Measurements from ENCODE around the gene NFILZ.

DNA sequence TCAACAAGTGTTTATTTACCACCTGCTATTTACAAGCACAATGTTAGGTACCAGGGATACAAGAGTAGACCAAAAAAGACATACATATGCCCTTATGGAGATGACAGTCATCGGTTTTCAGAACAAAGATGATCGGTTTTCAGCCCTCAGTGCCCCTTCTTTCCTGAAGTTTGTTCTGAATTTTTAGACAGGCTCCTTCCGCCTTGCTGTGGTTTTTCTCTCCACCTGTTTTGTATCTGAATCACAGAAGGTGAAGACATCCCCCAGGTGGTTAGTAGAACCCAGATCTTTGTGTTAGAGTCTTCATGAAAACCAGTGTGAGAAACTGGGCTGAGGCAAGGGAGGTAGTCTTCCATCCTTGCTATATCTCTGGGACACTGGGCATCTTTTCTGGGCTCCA is 44.6 kb downstream of the NFILZ start:
- TF ChIP-seq PPARA (CRISPR knock-in tag; IDR thresholded peaks at IDR 0.05; ENCODE audit: borderline replicate concordance) (no peak), ZFP30 (CRISPR knock-in tag; IDR thresholded peaks at IDR 0.05) (no peak), ZNF565 (CRISPR knock-in tag; conservative IDR thresholded peaks at IDR 0.05; ENCODE audit: low read depth) (no peak), TCF4 (CRISPR knock-in tag; IDR thresholded peaks at IDR 0.05; ENCODE audit: borderline replicate concordance) (no peak), TOX (CRISPR knock-in tag; IDR thresholded peaks at IDR 0.05; ENCODE audit: borderline replicate concordance) (no peak)
- TF ChIP-seq, protein P1, sequence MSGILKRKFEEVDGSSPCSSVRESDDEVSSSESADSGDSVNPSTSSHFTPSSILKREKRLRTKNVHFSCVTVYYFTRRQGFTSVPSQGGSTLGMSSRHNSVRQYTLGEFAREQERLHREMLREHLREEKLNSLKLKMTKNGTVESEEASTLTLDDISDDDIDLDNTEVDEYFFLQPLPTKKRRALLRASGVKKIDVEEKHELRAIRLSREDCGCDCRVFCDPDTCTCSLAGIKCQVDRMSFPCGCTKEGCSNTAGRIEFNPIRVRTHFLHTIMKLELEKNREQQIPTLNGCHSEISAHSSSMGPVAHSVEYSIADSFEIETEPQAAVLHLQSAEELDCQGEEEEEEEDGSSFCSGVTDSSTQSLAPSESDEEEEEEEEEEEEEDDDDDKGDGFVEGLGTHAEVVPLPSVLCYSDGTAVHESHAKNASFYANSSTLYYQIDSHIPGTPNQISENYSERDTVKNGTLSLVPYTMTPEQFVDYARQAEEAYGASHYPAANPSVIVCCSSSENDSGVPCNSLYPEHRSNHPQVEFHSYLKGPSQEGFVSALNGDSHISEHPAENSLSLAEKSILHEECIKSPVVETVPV (CRISPR knock-in tag; IDR thresholded peaks at IDR 0.05), result no peak
- TF ChIP-seq, protein P2, sequence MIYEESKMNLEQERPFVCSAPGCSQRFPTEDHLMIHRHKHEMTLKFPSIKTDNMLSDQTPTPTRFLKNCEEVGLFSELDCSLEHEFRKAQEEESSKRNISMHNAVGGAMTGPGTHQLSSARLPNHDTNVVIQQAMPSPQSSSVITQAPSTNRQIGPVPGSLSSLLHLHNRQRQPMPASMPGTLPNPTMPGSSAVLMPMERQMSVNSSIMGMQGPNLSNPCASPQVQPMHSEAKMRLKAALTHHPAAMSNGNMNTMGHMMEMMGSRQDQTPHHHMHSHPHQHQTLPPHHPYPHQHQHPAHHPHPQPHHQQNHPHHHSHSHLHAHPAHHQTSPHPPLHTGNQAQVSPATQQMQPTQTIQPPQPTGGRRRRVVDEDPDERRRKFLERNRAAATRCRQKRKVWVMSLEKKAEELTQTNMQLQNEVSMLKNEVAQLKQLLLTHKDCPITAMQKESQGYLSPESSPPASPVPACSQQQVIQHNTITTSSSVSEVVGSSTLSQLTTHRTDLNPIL (CRISPR knock-in tag; IDR thresholded peaks at IDR 0.05; ENCODE audit: low read depth), result no peak
- TF ChIP-seq, protein P3, sequence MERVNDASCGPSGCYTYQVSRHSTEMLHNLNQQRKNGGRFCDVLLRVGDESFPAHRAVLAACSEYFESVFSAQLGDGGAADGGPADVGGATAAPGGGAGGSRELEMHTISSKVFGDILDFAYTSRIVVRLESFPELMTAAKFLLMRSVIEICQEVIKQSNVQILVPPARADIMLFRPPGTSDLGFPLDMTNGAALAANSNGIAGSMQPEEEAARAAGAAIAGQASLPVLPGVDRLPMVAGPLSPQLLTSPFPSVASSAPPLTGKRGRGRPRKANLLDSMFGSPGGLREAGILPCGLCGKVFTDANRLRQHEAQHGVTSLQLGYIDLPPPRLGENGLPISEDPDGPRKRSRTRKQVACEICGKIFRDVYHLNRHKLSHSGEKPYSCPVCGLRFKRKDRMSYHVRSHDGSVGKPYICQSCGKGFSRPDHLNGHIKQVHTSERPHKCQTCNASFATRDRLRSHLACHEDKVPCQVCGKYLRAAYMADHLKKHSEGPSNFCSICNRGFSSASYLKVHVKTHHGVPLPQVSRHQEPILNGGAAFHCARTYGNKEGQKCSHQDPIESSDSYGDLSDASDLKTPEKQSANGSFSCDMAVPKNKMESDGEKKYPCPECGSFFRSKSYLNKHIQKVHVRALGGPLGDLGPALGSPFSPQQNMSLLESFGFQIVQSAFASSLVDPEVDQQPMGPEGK (CRISPR knock-in tag; IDR thresholded peaks at IDR 0.05; ENCODE audit: borderline replicate concordance), result no peak
- TF ChIP-seq, protein P4, sequence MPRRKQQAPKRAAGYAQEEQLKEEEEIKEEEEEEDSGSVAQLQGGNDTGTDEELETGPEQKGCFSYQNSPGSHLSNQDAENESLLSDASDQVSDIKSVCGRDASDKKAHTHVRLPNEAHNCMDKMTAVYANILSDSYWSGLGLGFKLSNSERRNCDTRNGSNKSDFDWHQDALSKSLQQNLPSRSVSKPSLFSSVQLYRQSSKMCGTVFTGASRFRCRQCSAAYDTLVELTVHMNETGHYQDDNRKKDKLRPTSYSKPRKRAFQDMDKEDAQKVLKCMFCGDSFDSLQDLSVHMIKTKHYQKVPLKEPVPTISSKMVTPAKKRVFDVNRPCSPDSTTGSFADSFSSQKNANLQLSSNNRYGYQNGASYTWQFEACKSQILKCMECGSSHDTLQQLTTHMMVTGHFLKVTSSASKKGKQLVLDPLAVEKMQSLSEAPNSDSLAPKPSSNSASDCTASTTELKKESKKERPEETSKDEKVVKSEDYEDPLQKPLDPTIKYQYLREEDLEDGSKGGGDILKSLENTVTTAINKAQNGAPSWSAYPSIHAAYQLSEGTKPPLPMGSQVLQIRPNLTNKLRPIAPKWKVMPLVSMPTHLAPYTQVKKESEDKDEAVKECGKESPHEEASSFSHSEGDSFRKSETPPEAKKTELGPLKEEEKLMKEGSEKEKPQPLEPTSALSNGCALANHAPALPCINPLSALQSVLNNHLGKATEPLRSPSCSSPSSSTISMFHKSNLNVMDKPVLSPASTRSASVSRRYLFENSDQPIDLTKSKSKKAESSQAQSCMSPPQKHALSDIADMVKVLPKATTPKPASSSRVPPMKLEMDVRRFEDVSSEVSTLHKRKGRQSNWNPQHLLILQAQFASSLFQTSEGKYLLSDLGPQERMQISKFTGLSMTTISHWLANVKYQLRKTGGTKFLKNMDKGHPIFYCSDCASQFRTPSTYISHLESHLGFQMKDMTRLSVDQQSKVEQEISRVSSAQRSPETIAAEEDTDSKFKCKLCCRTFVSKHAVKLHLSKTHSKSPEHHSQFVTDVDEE (CRISPR knock-in tag; IDR thresholded peaks at IDR 0.05), result no peak
